ENCODE data around the gene CC2D1A. TPM values are rescaled to one million over a fixed set of nuclear protein-coding genes. Genes with fewer than 3 reads are reported as not detected.
A peak's percentile ranks its signal among the peaks of the same experiment; 100 is the strongest.

CC2D1A gene
- total RNA-seq, result 10 to 100 TPM; 30.4 to 95.3 (median 35.3) TPM

- ATAC-seq (ENCODE audit: low FRiP score in 2 of 2), result peak; percentile 95 to 100
- 28 to 36% methylated on average over 14 to 21 of the region's 86 CpGs for WGBS, 2 donors
- no peaks in the 10 kb centered on the region for H3K9me3 ChIP-seq
- no peaks in the 10 kb centered on the region for H3K27me3 ChIP-seq
- H3K36me3 ChIP-seq, result peaks cover 0 to 15% (median 10%) of the 10 kb centered on the region in 4 donors
- TF ChIP-seq EP300 (IDR thresholded peaks at IDR 0.05), result no peak
- TF ChIP-seq CTCF (IDR thresholded peaks at IDR 0.05), result peak in 3 of 6 experiments; percentile 14 to 36 (median 30)
- peak; percentile 67 to 81 for TF ChIP-seq POLR2AphosphoS5 (IDR thresholded peaks at IDR 0.05)
- peak in 2 of 4 donors; percentile 39 to 77 for TF ChIP-seq POLR2A (IDR thresholded peaks at IDR 0.05)
- peaks cover 9 to 19% (median 13%) of the 10 kb centered on the region in 4 donors for H3K4me1 ChIP-seq
- H3K4me3 ChIP-seq, result peak within 1 kb of the TSS; percentile 61 to 81 (median 70)
- peak within 1 kb of the TSS; percentile 54 to 91 (median 74) for H3K27ac ChIP-seq
- peak; percentile 96 to 99 for DNase-seq
These were observed at the start of gene CC2D1A, which contains the start of gene BRME1 for GRCh38 chr19:13905634-13906520. CC2D1A (plus strand) TSS chr19:13906201; CDS start chr19:13906442, 241 bp downstream. BRME1 (minus strand) TSS chr19:13906117; CDS start chr19:13904892, 1,225 bp downstream.

GRCh38 chr19:13856497-13856896 is 49.5 kb upstream of the CC2D1A start:
- no peaks in the 10 kb centered on the region for H3K36me3 ChIP-seq
- no peak for TF ChIP-seq POLR2AphosphoS5 (IDR thresholded peaks at IDR 0.05)
- no peak for TF ChIP-seq CTCF (IDR thresholded peaks at IDR 0.05)
- peaks cover 4 to 22% (median 18%) of the 10 kb centered on the region in 4 donors for H3K4me1 ChIP-seq
- H3K9me3 ChIP-seq, result no peaks in the 10 kb centered on the region
- DNase-seq (no peak), ATAC-seq (ENCODE audit: low FRiP score in 2 of 2) (no peak)
- H3K4me3 ChIP-seq, result no peak overlapping the region
- no peak overlapping the region for H3K27ac ChIP-seq
- 67 to 70% methylated on average over 2 of the region's 2 CpGs for WGBS, 2 donors
- no peaks in the 10 kb centered on the region for H3K27me3 ChIP-seq

DNA sequence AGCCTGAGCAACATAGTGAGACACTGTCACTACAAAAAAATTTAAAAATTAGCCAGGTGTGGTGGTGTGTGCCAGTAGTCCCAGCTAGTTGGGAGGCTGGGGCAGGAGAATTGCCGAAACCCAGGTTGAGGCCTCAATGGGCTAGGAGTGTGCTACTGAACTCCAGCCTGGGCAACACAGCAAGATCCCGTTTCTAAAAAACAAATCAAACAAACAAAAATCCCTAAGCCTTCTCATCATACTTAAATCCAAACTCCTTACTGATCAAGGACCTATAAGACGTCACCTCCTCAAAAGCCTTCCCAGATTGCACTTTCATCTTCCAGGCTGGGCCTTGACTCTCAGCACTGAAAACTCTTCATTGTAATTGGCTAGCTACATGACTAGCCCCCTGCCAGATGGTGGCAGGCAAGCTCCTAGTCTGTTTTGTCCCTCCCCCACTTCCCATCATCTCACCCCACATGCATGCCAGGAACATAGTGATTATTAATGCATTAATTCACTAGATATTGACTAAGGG is 46.6 kb upstream of the CC2D1A start:
- TF ChIP-seq EP300 (IDR thresholded peaks at IDR 0.05), result no peak
- TF ChIP-seq CTCF (IDR thresholded peaks at IDR 0.05), result no peak
- TF ChIP-seq POLR2A (IDR thresholded peaks at IDR 0.05), result no peak
- TF ChIP-seq POLR2AphosphoS5 (IDR thresholded peaks at IDR 0.05), result no peak
- Histone ChIP-seq H3K27me3 (no peaks in the 10 kb centered on the region), H3K4me1 (peaks cover 9 to 32% (median 24%) of the 10 kb centered on the region in 4 donors), H3K9me3 (no peaks in the 10 kb centered on the region), H3K4me3 (no peak overlapping the region), H3K36me3 (no peaks in the 10 kb centered on the region), H3K27ac (no peak overlapping the region)
- WGBS, 2 donors, result 97% methylated on average over 3 of the region's 3 CpGs
- DNase-seq, result no peak
- ATAC-seq (ENCODE audit: low FRiP score in 2 of 2), result no peak

GRCh38 chr19:13860679-13861391 is 45.2 kb upstream of the CC2D1A start:
- H3K27me3 ChIP-seq, result peaks cover 0 to 10% (median 2%) of the 10 kb centered on the region in 4 donors
- no peaks in the 10 kb centered on the region for H3K36me3 ChIP-seq
- H3K4me1 ChIP-seq, result peaks cover 14 to 45% (median 32%) of the 10 kb centered on the region in 4 donors
- DNase-seq (peak in 1 of 2 donors; percentile 81), ATAC-seq (ENCODE audit: low FRiP score in 2 of 2) (no peak)
- H3K27ac ChIP-seq, result peak overlapping the region; percentile 93 to 96 (median 94)
- no peaks in the 10 kb centered on the region for H3K9me3 ChIP-seq
- H3K4me3 ChIP-seq, result peak overlapping the region in 3 of 4 donors; percentile 43 to 57 (median 44)
- TF ChIP-seq CTCF (IDR thresholded peaks at IDR 0.05) (no peak), EP300 (IDR thresholded peaks at IDR 0.05) (no peak), POLR2AphosphoS5 (IDR thresholded peaks at IDR 0.05) (no peak), POLR2A (IDR thresholded peaks at IDR 0.05) (no peak)
- WGBS, 2 donors, result 81% methylated on average over 13 of the region's 13 CpGs

All from upper lobe of left lung (tissue), 6 donors.